GM12801 (cell line): ENCODE data around the gene SPSB4.

ENCODE experiments used
- TF ChIP-seq, protein P1 (sequence below): IDR thresholded peaks from one replicate; pipeline ENCODE4 v1.5.1; 2011; ENCODE audit warnings: control low read depth; ENCODE audit not compliant: insufficient read length; ENCODE audit errors: extremely low read depth

SPSB4 gene

GRCh38 chr3:141150931-141151330 is 99.8 kb downstream of the SPSB4 start:
- TF ChIP-seq, protein P1, sequence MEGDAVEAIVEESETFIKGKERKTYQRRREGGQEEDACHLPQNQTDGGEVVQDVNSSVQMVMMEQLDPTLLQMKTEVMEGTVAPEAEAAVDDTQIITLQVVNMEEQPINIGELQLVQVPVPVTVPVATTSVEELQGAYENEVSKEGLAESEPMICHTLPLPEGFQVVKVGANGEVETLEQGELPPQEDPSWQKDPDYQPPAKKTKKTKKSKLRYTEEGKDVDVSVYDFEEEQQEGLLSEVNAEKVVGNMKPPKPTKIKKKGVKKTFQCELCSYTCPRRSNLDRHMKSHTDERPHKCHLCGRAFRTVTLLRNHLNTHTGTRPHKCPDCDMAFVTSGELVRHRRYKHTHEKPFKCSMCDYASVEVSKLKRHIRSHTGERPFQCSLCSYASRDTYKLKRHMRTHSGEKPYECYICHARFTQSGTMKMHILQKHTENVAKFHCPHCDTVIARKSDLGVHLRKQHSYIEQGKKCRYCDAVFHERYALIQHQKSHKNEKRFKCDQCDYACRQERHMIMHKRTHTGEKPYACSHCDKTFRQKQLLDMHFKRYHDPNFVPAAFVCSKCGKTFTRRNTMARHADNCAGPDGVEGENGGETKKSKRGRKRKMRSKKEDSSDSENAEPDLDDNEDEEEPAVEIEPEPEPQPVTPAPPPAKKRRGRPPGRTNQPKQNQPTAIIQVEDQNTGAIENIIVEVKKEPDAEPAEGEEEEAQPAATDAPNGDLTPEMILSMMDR, result no peak

DNA sequence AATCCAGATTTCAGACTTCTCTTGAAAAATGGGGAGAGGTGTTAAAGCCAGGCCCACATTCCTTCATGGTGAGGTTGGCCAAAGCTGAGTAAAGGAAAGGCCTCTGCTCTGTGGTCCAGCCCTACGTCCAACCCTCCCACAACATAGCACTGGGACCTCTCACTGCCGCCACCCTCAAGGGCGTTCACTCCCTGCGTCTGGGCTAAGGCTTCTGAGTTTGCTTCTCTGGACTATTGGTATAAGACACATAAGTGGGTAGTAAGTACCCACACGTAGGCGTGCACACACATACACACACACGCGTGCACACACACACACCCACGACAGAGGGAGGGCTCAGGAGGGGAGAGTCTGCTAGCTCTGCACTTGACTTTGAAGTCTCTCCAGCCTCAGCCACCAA is 100.3 kb downstream of the SPSB4 start:
- TF ChIP-seq, protein P1, result no peak

GRCh38 chr3:141152130-141152529 is 101.0 kb downstream of the SPSB4 start:
- TF ChIP-seq, protein P1, result no peak

DNA sequence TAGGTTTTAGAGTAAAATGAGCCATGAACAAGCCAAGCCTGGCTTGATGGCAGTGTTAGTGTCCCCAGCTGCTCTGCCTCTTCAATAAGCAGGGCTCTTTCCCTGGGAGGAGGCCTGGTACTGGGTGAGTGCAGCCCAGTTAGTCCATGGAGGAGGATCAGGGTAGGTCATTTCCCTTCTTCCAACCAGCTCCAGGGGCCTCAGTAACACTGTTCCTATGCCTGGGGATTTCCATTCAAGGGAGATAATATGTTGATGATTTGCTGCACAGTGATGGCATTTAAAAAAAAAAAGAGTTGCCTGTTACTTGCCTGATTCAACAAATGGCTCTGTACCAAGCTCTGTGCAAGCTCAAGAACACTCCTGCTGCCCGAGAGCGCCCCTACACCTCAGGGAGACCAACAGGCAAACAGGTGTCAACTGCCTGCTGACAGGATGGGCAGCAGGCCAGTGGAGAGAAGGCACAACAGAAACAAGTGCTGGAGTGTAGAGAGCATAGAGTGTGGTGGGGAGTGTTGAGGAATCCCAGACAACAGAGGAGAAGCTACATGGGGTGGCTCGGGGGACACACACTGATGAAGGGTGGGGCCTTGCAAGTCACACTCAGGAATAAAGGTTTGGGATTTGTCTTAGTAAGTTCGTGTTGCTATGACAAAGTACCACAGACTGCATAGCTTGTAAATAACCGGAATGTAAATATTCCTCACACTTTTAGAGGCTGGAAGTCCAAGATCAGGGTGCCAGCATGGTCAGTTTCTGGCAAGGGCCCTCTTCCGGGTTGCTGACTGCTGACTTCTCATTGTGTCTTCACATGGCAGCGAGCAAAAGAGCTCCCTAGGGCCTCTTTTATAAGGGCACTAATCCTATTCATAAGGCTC is 101.9 kb downstream of the SPSB4 start:
- TF ChIP-seq, protein P1, result no peak

- TF ChIP-seq, protein P1, result no peak
Observed at GRCh38 chr3:141153679-141153966, 102.5 kb downstream of the SPSB4 start.

DNA sequence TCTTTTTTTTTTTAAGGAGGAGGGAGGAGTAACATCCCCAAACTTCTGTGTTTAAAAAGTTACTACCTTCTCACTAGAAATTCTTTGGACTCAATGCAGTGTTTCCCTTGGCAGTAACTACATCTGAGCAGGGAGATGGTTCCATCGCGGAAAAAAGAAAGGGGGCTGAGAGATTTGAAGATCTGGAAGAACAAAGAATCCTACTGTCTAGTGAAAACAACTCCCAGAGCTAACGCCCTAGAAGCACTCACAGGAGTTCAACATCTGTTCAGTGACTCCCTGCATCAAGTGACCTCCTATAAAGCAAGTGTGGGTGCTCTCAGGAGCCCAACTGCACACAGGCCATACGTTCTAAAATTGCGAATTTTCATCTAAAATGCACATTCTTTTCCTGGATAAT is 113.7 kb downstream of the SPSB4 start:
- TF ChIP-seq, protein P1, result no peak

DNA sequence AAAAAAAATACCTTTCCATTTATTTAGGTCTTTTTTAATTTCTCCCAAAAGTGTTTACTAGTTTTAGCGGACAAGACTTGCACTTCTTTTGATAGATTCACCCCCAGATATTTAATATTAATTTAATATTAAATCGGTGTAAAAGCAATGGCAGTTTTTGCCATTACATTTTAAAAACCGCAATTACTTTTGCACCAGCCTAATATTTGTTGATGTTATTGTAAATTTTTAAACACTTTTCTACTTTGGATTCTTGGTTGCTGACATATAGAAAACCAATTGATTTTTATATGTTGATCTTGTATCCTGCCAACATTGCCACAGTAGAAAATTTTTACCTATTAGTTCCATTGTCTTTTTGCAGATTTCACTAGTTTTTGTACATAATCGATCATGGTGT is 116.5 kb downstream of the SPSB4 start:
- TF ChIP-seq, protein P1, result no peak
